C4-2B (cell line): ENCODE results near the gene CFL1.

Source experiments
- ZFX ChIP-seq: fragments of 450-650 bp; IDR thresholded peaks from 2 replicates; pipeline ENCODE4 v1.6.1; 2017
- TF ChIP-seq, protein P1 (sequence below): fragments of 450-650 bp; conservative IDR thresholded peaks from 2 replicates; pipeline ENCODE4 v1.5.1; 2017; ENCODE audit warnings: mild to moderate bottlenecking

DNA sequence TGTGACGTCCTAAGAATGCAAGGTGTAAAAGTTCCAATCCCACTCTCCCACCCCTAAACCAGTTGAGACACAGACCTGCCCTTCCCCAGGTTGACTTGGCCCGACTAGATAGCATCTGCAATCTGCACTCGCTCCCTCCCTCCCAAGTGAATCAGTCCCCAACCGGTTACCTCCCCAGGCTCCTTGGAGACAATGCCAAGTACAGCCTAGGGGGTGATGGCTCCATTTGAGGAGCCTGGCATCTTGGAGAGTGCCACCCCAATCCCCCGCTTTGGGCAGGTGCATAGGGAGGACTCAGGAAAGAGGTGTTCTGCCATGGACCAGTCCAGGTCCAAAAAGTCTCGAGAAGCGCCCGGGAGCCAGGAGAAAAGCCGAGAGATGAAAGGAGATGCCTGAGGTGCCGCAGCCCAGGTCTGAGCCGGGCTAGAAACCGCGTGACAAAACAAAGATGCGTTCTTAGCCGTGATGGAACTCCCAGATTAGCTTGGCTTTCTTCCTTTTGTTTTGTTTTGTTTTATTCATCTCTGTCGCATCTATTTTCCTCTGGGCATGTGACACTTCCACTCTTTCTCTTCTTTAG, 42.9 kb downstream of the CFL1 start:
- TF ChIP-seq, protein P1, sequence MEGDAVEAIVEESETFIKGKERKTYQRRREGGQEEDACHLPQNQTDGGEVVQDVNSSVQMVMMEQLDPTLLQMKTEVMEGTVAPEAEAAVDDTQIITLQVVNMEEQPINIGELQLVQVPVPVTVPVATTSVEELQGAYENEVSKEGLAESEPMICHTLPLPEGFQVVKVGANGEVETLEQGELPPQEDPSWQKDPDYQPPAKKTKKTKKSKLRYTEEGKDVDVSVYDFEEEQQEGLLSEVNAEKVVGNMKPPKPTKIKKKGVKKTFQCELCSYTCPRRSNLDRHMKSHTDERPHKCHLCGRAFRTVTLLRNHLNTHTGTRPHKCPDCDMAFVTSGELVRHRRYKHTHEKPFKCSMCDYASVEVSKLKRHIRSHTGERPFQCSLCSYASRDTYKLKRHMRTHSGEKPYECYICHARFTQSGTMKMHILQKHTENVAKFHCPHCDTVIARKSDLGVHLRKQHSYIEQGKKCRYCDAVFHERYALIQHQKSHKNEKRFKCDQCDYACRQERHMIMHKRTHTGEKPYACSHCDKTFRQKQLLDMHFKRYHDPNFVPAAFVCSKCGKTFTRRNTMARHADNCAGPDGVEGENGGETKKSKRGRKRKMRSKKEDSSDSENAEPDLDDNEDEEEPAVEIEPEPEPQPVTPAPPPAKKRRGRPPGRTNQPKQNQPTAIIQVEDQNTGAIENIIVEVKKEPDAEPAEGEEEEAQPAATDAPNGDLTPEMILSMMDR = no peak
- TF ChIP-seq ZFX = no peak
